GM21447 (cell line): ENCODE data around the gene ST6GALNAC6.
"Not testable (repeated sequence)": the region's sequence is repeated elsewhere in the genome, so short reads cannot be mapped to it uniquely, and the experiment has no call there.

Source experiments
- ATAC-seq: cut with Tn5 transposase; IDR thresholded peaks from one replicate; pipeline ENCODE4 v1.9.1; 2021; ENCODE audit not compliant: unreplicated experiment

Gene ST6GALNAC6

GRCh38 chr9:127896395-127897192, 2.8 kb downstream of the ST6GALNAC6 start:
- ATAC-seq, result no peak

- no peak for ATAC-seq
These were observed 3.6 kb downstream of the ST6GALNAC6 start for GRCh38 chr9:127895811-127896210.

- ATAC-seq, result no peak
These were observed 6.0 kb downstream of the ST6GALNAC6 start for GRCh38 chr9:127893392-127893791.

GRCh38 chr9:127892831-127893230, 6.6 kb downstream of the ST6GALNAC6 start:
- ATAC-seq, result no peak

- no peak for ATAC-seq
These were observed 9.3 kb downstream of the ST6GALNAC6 start for GRCh38 chr9:127890053-127890452.

- ATAC-seq, result no peak
These were observed 11.6 kb downstream of the ST6GALNAC6 start for GRCh38 chr9:127887792-127888191.

- no peak for ATAC-seq
These were observed 12.9 kb downstream of the ST6GALNAC6 start for GRCh38 chr9:127886401-127886972.

GRCh38 chr9:127885508-127886281, 13.7 kb downstream of the ST6GALNAC6 start:
- ATAC-seq, result no peak

- ATAC-seq, result no peak
These were observed 14.4 kb downstream of the ST6GALNAC6 start for GRCh38 chr9:127884976-127885490.

- no peak for ATAC-seq
These were observed 14.9 kb downstream of the ST6GALNAC6 start for GRCh38 chr9:127884427-127884911.

- ATAC-seq, result no peak
These were observed 15.4 kb downstream of the ST6GALNAC6 start for GRCh38 chr9:127883959-127884358.

- ATAC-seq, result not testable (repeated sequence)
These were observed 17.7 kb downstream of the ST6GALNAC6 start for GRCh38 chr9:127881715-127882114.

GRCh38 chr9:127880143-127880542, 19.3 kb downstream of the ST6GALNAC6 start:
- no peak for ATAC-seq

- no peak for ATAC-seq
These were observed 20.6 kb downstream of the ST6GALNAC6 start for GRCh38 chr9:127878652-127879390.

GRCh38 chr9:127878001-127878651, 21.3 kb downstream of the ST6GALNAC6 start:
- ATAC-seq, result no peak

GRCh38 chr9:127877566-127877998, 21.8 kb downstream of the ST6GALNAC6 start, which contains the start of gene AK1:
Gene AK1 (minus strand): TSS chr9:127877675. CDS start chr9:127874617, 3,058 bp downstream.
- ATAC-seq, result no peak

GRCh38 chr9:127876764-127877562, 22.4 kb downstream of the ST6GALNAC6 start:
- ATAC-seq, result no peak

GRCh38 chr9:127876026-127876763, 23.2 kb downstream of the ST6GALNAC6 start:
- no peak for ATAC-seq
